GM12801 (cell line): ENCODE data around the gene STK11.

Experiments used
- TF ChIP-seq, protein P1 (sequence below): IDR thresholded peaks from one replicate; pipeline ENCODE4 v1.5.1; 2011; ENCODE audit warnings: control low read depth; ENCODE audit not compliant: insufficient read length; ENCODE audit errors: extremely low read depth

Gene STK11

GRCh38 chr19:1172353-1173158, 33.0 kb upstream of the STK11 start:
- TF ChIP-seq, protein P1, sequence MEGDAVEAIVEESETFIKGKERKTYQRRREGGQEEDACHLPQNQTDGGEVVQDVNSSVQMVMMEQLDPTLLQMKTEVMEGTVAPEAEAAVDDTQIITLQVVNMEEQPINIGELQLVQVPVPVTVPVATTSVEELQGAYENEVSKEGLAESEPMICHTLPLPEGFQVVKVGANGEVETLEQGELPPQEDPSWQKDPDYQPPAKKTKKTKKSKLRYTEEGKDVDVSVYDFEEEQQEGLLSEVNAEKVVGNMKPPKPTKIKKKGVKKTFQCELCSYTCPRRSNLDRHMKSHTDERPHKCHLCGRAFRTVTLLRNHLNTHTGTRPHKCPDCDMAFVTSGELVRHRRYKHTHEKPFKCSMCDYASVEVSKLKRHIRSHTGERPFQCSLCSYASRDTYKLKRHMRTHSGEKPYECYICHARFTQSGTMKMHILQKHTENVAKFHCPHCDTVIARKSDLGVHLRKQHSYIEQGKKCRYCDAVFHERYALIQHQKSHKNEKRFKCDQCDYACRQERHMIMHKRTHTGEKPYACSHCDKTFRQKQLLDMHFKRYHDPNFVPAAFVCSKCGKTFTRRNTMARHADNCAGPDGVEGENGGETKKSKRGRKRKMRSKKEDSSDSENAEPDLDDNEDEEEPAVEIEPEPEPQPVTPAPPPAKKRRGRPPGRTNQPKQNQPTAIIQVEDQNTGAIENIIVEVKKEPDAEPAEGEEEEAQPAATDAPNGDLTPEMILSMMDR: no peak

DNA sequence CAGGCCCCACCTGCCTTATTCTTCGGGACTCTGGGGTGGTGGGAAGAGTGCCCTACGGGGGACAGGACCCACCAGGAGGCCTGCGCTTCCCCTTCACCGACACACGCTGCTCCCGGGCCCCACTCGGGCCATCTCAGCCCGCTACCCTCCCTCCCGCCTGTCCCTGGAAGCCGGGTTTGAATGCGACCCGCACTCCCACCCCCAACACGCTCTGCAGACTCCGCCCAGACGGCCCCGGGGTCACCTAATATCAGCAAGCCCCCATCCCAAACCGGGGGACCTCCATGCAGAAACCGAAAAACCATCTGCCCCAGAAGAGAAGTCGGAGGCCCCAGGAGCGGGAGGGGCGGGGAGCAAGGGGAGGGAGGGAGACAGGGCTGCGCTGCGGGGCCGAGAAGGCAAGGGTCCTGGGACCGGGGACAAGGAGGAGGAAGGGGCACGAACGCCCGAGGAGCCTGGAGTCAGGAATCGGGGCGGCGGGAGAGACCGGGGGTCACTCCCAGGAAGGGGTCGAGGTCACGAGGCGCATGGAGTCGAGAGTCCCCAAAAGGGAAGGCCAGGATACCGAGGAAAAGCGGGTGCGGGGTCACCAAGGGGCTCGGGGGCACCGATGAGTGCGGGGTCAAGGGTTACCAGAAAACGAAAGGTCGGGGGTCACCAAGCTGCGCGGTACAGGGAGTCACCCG, 32.3 kb upstream of the STK11 start:
- TF ChIP-seq, protein P1: no peak

- TF ChIP-seq, protein P1: no peak
Measured at GRCh38 chr19:1173845-1174809, 31.5 kb upstream of the STK11 start, which contains the start of gene SBNO2. Gene SBNO2, minus strand, starts transcription at chr19:1174268. Its CDS starts 19,992 bp downstream, at chr19:1154276.

GRCh38 chr19:1177322-1178114, 28.1 kb upstream of the STK11 start:
- TF ChIP-seq, protein P1: no peak

DNA sequence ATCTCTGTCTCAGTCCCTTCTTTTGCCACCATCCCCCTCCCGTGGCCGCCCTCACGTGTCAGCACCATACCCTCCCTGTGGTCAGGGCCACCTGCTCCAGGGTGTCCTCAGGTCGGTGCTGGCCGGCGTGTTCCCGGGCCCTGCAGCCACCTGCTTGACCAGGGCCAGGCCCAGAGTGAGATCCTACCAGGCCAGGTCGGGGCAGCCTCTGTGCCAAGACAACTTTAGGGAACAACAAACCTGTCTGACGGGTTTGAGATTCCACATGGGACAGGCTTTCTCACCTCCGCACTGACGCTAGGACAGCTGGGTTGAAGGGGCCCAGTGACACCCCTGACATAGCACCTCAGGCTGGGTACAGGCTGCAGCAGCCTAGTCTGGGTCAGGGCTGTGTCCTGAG, 24.0 kb upstream of the STK11 start:
- TF ChIP-seq, protein P1: no peak

GRCh38 chr19:1182068-1182467, 23.5 kb upstream of the STK11 start:
- TF ChIP-seq, protein P1: no peak
